Spleen (tissue), 7 donors: ENCODE data around the gene CCDC15.

Experiments
- CTCF ChIP-seq, 11 experiments: fragments of 200-600 bp in 7 of 11; fragments of 450-650 bp in 4 of 11; sonication (generic) in 4 of 11; IDR thresholded peaks in 8 of 11; conservative IDR thresholded peaks in 3 of 11; 1 replicate in 7 of 11; 2 replicates in 4 of 11; pipeline versions ENCODE4 v1.4.0 to v1.8.0; 2016 to 2021; ENCODE audit warnings: antibody characterized with exemption in 11 of 11, inconsistent platforms in 4 of 11, mild to moderate bottlenecking in 1 of 11
- POLR2AphosphoS5 ChIP-seq, 3 donors: sonication (generic); formaldehyde crosslinking; IDR thresholded peaks; one replicate each; pipeline ENCODE4 v1.5.1; 2017; ENCODE audit warnings: antibody characterized with exemption in 3 of 3
- donor health status: DM: no; HTN: no; CAD: no; lungs with moderate emphysema.
- donor health status: DM: no; HTN: no; CAD: no.
- donor health status: DM: no; HTN: no; CAD: no.

DNA sequence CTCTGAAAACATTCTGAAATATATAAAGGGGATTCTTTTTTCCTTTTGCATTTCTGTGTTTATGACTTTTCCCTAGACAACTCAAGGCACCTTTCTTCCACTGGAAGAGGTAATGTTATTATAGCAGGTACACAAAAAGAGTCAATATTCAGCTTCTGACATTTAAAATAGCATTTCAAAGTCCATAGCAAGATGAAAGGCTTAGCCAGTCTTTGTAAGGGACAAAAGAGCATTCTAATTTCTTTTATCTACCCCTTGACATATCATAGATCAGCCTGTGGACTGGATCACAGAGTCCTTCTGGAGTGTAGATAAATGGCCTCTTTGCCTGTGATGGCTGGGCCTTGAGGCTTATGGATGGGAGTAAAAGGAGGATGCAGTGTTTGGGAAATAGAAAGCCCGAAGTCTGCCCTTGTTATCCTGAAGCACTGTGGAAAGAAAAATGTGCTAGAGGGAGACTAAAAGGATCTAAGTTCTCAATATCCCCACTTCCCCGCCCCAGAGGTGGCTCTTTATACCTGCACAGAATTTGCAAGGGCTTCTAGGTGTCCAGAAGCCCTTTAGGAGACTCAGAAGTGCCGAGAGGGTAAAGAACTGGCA, 16.6 kb upstream of the CCDC15 start:
- TF ChIP-seq CTCF (IDR thresholded peaks at IDR 0.05 in 8 of 11, conservative IDR thresholded peaks at IDR 0.05 in 3 of 11) (no peak), POLR2AphosphoS5 (IDR thresholded peaks at IDR 0.05) (no peak)
